Right lobe of liver (tissue), 4 donors: ENCODE results near the gene MAPKAP1.

Source experiments
- POLR2A ChIP-seq: fragments of 450-650 bp; IDR thresholded peaks from one replicate; pipeline ENCODE4 v1.6.1; 2017; ENCODE audit warnings: antibody characterized with exemption, mild to moderate bottlenecking
- TF ChIP-seq, protein P1 (sequence below), 4 donors: fragments of 200-600 bp in 3 of 4; fragments of 450-650 bp in 1 of 4; IDR thresholded peaks; one replicate each; pipeline versions ENCODE4 v1.5.1 to v1.8.0; 2016 to 2022; ENCODE audit warnings: antibody characterized with exemption in 4 of 4, mild to moderate bottlenecking in 2 of 4
- donor health status: DM: no; HTN: no; CAD: no.
- donor health status: DM: no; HTN: no; CAD: no.
- donor health status: DM: no; HTN: yes; CAD: no.

DNA sequence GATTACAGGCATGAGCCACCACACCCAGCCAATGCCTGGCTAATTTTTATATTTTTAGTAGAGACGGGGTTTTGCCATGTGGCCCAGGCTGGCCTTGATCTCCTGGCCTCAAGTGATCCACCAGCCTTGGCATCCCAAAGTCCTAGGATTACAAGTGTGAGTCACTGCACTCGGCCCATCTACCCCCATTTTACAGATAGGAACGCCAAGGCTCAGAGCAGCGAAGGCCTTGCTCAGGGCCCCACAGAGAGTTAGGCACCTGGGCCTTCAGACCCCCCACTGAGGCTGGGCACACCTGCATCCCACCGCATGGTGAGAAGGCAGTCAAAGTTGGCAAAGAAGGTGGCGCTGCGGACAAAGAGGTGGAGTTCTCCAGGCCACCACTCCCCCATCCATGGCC lies 302.3 kb downstream of the MAPKAP1 start:
- TF ChIP-seq, protein P1, sequence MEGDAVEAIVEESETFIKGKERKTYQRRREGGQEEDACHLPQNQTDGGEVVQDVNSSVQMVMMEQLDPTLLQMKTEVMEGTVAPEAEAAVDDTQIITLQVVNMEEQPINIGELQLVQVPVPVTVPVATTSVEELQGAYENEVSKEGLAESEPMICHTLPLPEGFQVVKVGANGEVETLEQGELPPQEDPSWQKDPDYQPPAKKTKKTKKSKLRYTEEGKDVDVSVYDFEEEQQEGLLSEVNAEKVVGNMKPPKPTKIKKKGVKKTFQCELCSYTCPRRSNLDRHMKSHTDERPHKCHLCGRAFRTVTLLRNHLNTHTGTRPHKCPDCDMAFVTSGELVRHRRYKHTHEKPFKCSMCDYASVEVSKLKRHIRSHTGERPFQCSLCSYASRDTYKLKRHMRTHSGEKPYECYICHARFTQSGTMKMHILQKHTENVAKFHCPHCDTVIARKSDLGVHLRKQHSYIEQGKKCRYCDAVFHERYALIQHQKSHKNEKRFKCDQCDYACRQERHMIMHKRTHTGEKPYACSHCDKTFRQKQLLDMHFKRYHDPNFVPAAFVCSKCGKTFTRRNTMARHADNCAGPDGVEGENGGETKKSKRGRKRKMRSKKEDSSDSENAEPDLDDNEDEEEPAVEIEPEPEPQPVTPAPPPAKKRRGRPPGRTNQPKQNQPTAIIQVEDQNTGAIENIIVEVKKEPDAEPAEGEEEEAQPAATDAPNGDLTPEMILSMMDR (IDR thresholded peaks at IDR 0.05), result no peak
- no peak for TF ChIP-seq POLR2A
